ENCODE measurements around the gene ZNF692. TPM values are rescaled to one million over a fixed set of nuclear protein-coding genes. Genes with fewer than 3 reads are reported as not detected.
A peak's percentile ranks its signal among the peaks of the same experiment; 100 is the strongest.

ZNF692 gene
- polyA plus RNA-seq, 1 donor (not counting 4 experiments of a cell fraction or from before 2014, with no cell fraction given) = 27.0 TPM

DNA sequence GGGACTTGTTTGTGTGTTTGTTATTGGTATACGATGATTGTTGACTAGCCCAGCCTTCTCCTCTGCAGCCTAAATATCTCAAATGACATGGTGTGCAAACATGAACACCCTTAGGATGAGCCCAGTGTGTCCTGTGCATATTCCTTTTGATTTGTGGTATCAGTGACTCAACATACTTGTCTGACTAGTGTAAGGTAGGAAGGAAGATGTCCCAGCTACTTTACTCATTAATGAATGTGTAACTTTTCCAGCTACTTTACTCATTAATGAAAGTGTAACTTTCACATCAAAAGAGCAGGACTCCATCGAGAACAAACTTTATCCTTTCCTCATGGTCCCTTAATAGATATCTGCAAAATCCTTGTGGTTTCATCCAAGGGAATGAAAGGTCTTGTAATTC is 2.7 kb upstream of the ZNF692 start:
- Histone ChIP-seq H3K9me3 (ENCODE audit: control insufficient read depth, low read depth, low read length) (no peaks in the 10 kb centered on the region), H3K4me2 (ENCODE audit: control insufficient read depth, extremely low read depth, insufficient read depth, low read depth, low read length) (no peak overlapping the region), H3K79me2 (ENCODE audit: control insufficient read depth, insufficient read depth, low read length) (peaks cover 18% of the 10 kb centered on the region), H3K9ac (ENCODE audit: control insufficient read depth, extremely low read depth, insufficient read depth, low read length) (no peak overlapping the region), H3K27ac (ENCODE audit: control insufficient read depth, insufficient read depth, low read length) (no peak overlapping the region), H4K20me1 (ENCODE audit: control insufficient read depth, extremely low read depth, insufficient read depth, low read length) (no peaks in the 10 kb centered on the region), H2AFZ (ENCODE audit: control insufficient read depth, low read length) (no peak overlapping the region), H3K9me1 (ENCODE audit: control insufficient read depth, extremely low read depth, insufficient read depth, low read length) (no peaks in the 10 kb centered on the region), H3K27me3 (ENCODE audit: control insufficient read depth, extremely low read depth, insufficient read depth, low read length) (no peaks in the 10 kb centered on the region), H3K4me1 (ENCODE audit: control insufficient read depth, extremely low read depth, insufficient read depth, low read length) (peaks cover 38% of the 10 kb centered on the region), H3K4me3 (ENCODE audit: control insufficient read depth in 2 of 3, extremely low read depth in 1 of 3, insufficient read depth in 2 of 3, low read depth in 1 of 3, low read length in 3 of 3) (no peak overlapping the region), H3K36me3 (ENCODE audit: control insufficient read depth in 2 of 2, extremely low read depth in 1 of 2, insufficient read depth in 2 of 2, low read length in 2 of 2) (peaks cover 0 to 4% of the 10 kb centered on the region in 2 experiments)
- TF ChIP-seq CTCF (optimal IDR thresholded peaks at IDR 0.05 in 1 of 3, IDR thresholded peaks at IDR 0.05 in 1 of 3, conservative IDR thresholded peaks at IDR 0.05 in 1 of 3; ENCODE audit: extremely low read depth in 1 of 3, insufficient read depth in 2 of 3, low read length in 3 of 3) = no peak
- no peak for TF ChIP-seq EZH2 (IDR thresholded peaks at IDR 0.05; ENCODE audit: low read length)
- FAIRE-seq = no peak
- dilution Hi-C loops (cut with MboI; ENCODE audit: extremely low pct_ligation_motif_present, low sequenced_read_pairs) = no loop called here
- DNase-seq (ENCODE audit: low read depth, low spot score) = no peak

DNA sequence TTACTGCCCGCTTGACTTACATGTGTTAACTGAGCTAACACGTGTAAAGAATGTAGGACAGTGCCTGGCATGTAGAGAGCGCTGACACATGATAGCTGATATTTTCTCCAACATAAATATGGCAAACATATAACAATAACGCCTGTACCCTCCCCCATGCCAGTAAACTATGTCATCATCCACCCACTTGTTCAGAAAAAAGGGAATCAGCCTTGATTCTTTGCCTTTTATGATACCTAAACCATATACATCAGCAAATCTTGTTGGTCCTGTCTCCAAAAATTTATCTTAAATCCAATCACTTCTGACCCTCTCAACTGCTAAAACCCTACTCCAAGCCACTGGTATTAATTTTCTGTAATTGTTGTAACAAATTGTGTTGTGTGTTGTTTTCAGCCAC is 1.1 kb upstream of the ZNF692 start:
- FAIRE-seq (no peak), DNase-seq (ENCODE audit: low read depth, low spot score) (no peak)
- Histone ChIP-seq H3K4me1 (ENCODE audit: control insufficient read depth, extremely low read depth, insufficient read depth, low read length) (peaks cover 38% of the 10 kb centered on the region), H3K36me3 (ENCODE audit: control insufficient read depth in 2 of 2, extremely low read depth in 1 of 2, insufficient read depth in 2 of 2, low read length in 2 of 2) (peaks cover 10 to 17% of the 10 kb centered on the region in 2 experiments), H3K9me3 (ENCODE audit: control insufficient read depth, low read depth, low read length) (no peaks in the 10 kb centered on the region), H3K4me3 (ENCODE audit: control insufficient read depth in 2 of 3, extremely low read depth in 1 of 3, insufficient read depth in 2 of 3, low read depth in 1 of 3, low read length in 3 of 3) (peak overlapping the region in 1 of 3 experiments; percentile 70), H2AFZ (ENCODE audit: control insufficient read depth, low read length) (no peak overlapping the region), H3K27me3 (ENCODE audit: control insufficient read depth, extremely low read depth, insufficient read depth, low read length) (no peaks in the 10 kb centered on the region), H3K4me2 (ENCODE audit: control insufficient read depth, extremely low read depth, insufficient read depth, low read depth, low read length) (peak overlapping the region; percentile 81), H4K20me1 (ENCODE audit: control insufficient read depth, extremely low read depth, insufficient read depth, low read length) (no peaks in the 10 kb centered on the region), H3K27ac (ENCODE audit: control insufficient read depth, insufficient read depth, low read length) (no peak overlapping the region), H3K9ac (ENCODE audit: control insufficient read depth, extremely low read depth, insufficient read depth, low read length) (no peak overlapping the region), H3K9me1 (ENCODE audit: control insufficient read depth, extremely low read depth, insufficient read depth, low read length) (no peaks in the 10 kb centered on the region), H3K79me2 (ENCODE audit: control insufficient read depth, insufficient read depth, low read length) (peaks cover 21% of the 10 kb centered on the region)
- no peak for TF ChIP-seq EZH2 (IDR thresholded peaks at IDR 0.05; ENCODE audit: low read length)
- TF ChIP-seq CTCF (optimal IDR thresholded peaks at IDR 0.05 in 1 of 3, IDR thresholded peaks at IDR 0.05 in 1 of 3, conservative IDR thresholded peaks at IDR 0.05 in 1 of 3; ENCODE audit: extremely low read depth in 1 of 3, insufficient read depth in 2 of 3, low read length in 3 of 3) = no peak
- dilution Hi-C loops (cut with MboI; ENCODE audit: extremely low pct_ligation_motif_present, low sequenced_read_pairs) = no loop called here

All from keratinocyte (primary cell).